Activated T-cell treated with anti-CD3 and anti-CD28 coated beads, Interleukin-2, amount 50 U/mL, for 72 hours (primary cell): Measurements from ENCODE around the gene SCAMP2. TPM values are rescaled to one million over a fixed set of nuclear protein-coding genes. Genes with fewer than 3 reads are reported as not detected.

Source experiments
- ATAC-seq, 2 donors: fragments of 150-1000 bp; cut with Tn5 transposase; replicated peaks in 1 of 2; 2 replicates each; pipeline ENCODE4 v1.10.0; 2021; ENCODE audit warnings: moderate library complexity in 2 of 2, mild to moderate bottlenecking in 1 of 2
- DNase-seq, 2 donors: peaks; one replicate each; pipeline ENCODE4 v3.0.0; 2021 to 2022; ENCODE audit warnings: mixed read lengths in 1 of 2
- H3K27ac Mint-ChIP-seq: one replicate; pipeline ENCODE4 v1.8.0; 2022; ENCODE audit warnings: mild to moderate bottlenecking, moderate library complexity, mixed read lengths
- H3K27me3 Mint-ChIP-seq: one replicate; pipeline ENCODE4 v1.8.0; 2022; ENCODE audit warnings: low read depth, mixed read lengths
- H3K36me3 Mint-ChIP-seq, 2 donors: one replicate each; pipeline ENCODE4 v1.8.0; 2022; ENCODE audit warnings: mixed read lengths in 2 of 2, mild to moderate bottlenecking in 1 of 2; ENCODE audit not compliant: insufficient read depth in 2 of 2
- H3K4me1 Mint-ChIP-seq: one replicate; pipeline ENCODE4 v1.8.0; 2022; ENCODE audit warnings: low read depth, mixed read lengths
- H3K4me3 Mint-ChIP-seq, 2 donors: one replicate each; pipeline ENCODE4 v1.8.0; 2022; ENCODE audit warnings: mild to moderate bottlenecking in 2 of 2, mixed read lengths in 2 of 2, moderate library complexity in 2 of 2
- H3K9me3 Mint-ChIP-seq, 2 donors: one replicate each; pipeline ENCODE4 v1.8.0; 2022; ENCODE audit warnings: mixed read lengths in 2 of 2
- total RNA-seq, 2 donors: library from RNA; stranded (reverse); gene quantifications; one replicate each; pipeline ENCODE4 v1.2.3, GENCODE V29; 2022

Gene SCAMP2
- total RNA-seq, 2 donors from 2014 or later: 66.4 to 77.0 TPM

DNA sequence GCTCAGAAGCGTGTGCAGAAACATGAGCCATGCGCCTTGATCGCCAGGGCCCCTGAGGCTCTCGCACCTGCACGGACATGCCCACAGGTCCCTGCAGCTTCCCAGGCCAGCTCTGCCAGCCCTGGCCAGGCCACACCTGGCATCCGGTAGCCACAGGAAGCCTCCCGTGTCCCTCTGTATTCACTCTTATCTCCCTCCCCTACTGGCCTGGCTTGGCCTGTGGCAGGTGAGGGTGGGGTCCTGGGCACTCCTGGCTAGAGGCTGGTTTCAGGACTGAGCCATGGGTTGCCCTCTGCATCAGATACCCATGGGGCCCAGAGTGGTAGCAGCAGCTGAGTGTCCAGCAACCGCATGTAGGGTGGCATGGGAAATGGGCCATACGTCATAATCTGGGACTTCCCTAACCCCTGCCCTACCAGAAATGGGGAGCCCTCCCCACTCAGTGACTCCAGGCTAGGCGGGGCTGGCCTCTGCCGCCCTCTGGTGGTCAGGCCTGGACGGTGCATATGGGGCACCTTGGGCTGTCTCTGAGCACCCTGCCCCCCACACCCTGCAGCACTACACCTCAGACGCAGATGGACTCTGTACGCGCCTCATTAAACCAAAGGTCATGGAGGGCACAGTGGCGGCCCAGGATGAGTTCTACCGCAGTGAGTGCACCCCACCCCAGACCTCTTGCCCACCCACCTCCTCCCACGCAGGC lies 73.2 kb downstream of the SCAMP2 start:
- H3K4me3 Mint-ChIP-seq: peak overlapping the region in 1 of 2 donors; percentile 63
- H3K36me3 Mint-ChIP-seq: peaks cover 5 to 25% of the 10 kb centered on the region in 2 donors
- peak overlapping the region; percentile 80 for H3K27ac Mint-ChIP-seq
- H3K27me3 Mint-ChIP-seq: no peaks in the 10 kb centered on the region
- H3K4me1 Mint-ChIP-seq: peaks cover 48% of the 10 kb centered on the region
- no peaks in the 10 kb centered on the region for H3K9me3 Mint-ChIP-seq
- peak; percentile 85 to 88 for ATAC-seq
- peak; percentile 85 to 91 for DNase-seq

DNA sequence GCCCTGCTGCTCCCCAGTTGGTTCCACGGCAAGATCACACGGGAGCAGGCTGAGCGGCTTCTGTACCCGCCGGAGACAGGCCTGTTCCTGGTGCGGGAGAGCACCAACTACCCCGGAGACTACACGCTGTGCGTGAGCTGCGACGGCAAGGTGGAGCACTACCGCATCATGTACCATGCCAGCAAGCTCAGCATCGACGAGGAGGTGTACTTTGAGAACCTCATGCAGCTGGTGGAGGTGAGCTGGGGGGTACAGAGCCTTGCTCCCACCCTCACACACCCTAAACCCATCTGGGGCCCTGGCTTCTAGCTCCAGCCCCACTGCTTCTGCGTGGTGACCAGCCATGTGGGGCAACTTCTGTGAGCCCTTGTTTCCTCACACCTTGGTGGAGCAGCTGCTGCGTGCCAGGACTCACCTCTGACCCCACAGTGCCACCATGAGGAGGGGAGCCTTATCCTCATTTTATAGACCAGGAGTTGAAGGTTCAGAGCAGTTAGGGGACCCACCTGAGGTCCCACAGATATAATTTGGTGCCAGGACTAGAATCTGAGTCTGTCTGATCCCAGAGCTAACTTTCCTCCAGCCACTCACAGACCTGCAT lies 73.8 kb downstream of the SCAMP2 start:
- Mint-ChIP-seq H3K27me3 (no peaks in the 10 kb centered on the region), H3K36me3 (peaks cover 5 to 23% of the 10 kb centered on the region in 2 donors), H3K27ac (peak overlapping the region; percentile 70), H3K4me3 (peak overlapping the region in 1 of 2 donors; percentile 63), H3K4me1 (peaks cover 51% of the 10 kb centered on the region), H3K9me3 (no peaks in the 10 kb centered on the region)
- no peak for DNase-seq
- ATAC-seq: peak; percentile 23 to 35

DNA sequence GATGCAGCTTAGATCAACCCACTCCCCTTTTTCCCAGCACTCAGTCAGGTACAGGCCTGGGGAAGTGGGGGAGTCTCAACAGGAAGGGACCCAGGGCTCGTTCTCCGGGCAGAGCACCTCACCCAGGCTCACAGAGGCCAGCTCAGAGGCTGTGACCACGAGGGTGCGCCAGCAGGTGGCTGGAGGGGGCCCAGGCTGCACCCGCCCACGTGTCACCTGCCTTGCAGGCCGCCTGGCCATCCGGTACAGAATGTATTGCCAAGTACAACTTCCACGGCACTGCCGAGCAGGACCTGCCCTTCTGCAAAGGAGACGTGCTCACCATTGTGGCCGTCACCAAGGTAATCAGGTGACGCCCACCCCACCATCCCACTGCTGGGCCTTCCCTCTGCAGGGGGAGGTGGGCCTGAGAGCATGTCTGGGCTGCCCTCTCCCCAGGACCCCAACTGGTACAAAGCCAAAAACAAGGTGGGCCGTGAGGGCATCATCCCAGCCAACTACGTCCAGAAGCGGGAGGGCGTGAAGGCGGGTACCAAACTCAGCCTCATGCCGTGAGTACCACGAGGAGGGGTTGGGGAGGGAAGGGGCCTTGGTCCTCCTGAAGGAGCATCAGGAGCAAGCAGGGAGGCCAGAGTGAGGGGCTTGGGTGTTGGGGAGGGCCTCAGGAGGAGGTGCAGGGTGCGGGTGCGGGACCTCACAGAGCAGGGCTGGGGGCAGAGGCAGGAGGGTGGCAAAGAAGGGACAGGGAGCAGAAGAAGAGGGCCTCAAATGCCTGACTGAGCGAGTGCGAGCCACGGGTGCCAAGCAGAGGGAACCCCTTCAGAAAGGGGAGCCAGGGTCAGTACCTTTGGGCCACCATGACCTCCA lies 74.5 kb downstream of the SCAMP2 start:
- Mint-ChIP-seq H3K27me3 (no peaks in the 10 kb centered on the region), H3K4me1 (peaks cover 55% of the 10 kb centered on the region), H3K36me3 (peaks cover 0 to 18% of the 10 kb centered on the region in 2 donors), H3K9me3 (no peaks in the 10 kb centered on the region), H3K4me3 (peak overlapping the region in 1 of 2 donors; percentile 28), H3K27ac (peak overlapping the region; percentile 71)
- ATAC-seq: no peak
- DNase-seq: no peak

DNA sequence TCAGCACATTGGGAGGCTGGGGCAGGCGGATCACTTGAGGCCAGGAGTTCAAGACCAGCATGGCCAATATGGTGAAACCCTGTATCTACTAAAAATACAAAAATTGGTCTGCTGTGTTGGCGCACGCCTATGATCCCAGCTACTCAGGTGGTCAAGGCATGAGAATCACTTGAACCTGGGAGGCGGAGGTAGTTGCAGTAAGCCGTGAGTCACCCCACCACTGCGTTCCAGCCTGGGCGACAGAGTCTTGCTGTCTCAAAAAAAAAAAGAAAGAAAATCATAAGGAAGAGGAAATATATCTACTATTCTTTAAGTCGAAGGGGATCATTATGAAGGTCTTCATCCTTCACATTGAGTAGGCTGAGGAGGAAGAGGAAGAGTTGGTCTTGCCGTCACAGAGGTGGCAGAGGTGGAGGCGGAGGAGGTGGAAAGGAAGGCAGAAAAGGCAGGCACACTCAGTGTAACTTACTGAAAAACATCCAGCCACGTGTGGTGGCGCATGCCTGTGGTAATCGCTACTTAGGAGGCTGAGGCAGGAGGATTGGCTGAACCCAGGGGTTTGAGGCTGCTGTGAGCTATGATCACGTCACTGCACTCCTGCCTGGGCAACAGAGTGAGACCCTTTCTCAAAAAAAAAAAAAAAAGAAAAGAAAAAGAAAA lies 77.1 kb downstream of the SCAMP2 start:
- H3K4me1 Mint-ChIP-seq: peaks cover 80% of the 10 kb centered on the region
- H3K4me3 Mint-ChIP-seq: peak overlapping the region; percentile 63 to 87
- DNase-seq: peak; percentile 51 to 59
- H3K36me3 Mint-ChIP-seq: peaks cover 4 to 18% of the 10 kb centered on the region in 2 donors
- H3K27ac Mint-ChIP-seq: peak overlapping the region; percentile 98
- no peaks in the 10 kb centered on the region for H3K27me3 Mint-ChIP-seq
- peak; percentile 31 to 37 for ATAC-seq
- no peaks in the 10 kb centered on the region for H3K9me3 Mint-ChIP-seq

DNA sequence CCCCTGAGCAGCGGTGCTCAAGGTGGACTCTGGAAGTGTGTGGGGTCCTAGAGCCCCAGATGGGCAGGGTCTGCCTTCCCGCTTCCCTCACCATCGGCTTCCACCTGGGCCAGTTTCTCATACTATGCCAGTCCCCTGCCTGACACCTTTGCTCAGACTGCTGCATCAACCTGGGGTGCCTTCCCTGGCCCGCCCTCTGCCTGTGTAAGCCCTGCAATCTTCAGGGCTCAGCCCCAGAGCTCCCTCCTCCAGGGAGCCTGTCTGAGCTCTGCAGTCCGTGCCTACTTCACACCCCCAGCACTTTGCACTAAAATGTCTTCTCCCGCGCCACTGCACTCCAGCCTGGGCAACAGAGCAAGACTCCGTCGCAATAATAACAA lies 78.2 kb downstream of the SCAMP2 start:
- Mint-ChIP-seq H3K36me3 (peaks cover 4 to 20% of the 10 kb centered on the region in 2 donors), H3K9me3 (no peaks in the 10 kb centered on the region), H3K27me3 (no peaks in the 10 kb centered on the region), H3K4me3 (peak overlapping the region; percentile 53 to 67), H3K4me1 (peaks cover 88% of the 10 kb centered on the region), H3K27ac (peak overlapping the region; percentile 98)
- DNase-seq: no peak
- ATAC-seq: no peak

DNA sequence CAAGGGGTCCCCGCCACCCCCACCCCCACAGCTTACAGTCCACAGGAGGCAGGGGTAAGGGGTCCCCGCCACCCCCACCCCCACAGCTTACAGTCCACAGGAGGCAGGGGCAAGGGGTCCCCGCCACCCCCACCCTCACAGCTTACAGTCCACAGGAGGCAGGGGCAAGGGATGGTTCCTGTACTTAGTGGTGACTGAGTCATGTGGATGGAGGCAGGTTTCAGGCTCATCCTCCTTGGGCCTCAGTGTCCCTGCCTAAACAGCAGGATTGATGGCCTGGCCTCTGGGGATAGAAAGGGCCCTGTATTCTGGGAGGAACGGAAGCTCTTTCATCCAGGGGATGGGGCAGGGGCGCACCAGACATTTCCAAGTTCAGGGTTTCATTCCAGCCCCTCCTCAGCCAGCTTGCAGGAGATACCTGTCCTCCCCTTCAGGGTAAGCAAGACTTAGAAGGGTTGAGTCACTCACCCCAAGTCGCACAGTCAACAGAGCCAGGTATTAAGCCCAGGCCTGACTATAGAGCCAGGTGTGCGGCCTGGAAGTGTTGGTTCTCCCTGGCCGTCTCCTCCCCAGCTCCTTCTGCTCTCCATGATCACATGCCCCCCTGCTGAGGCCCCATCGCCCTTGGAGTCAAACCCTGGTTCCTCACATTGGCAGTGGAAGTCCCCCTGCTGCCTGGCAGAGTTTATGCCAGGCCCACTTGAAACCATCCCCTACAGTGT lies 78.8 kb downstream of the SCAMP2 start:
- H3K4me1 Mint-ChIP-seq: peaks cover 88% of the 10 kb centered on the region
- peaks cover 4 to 20% of the 10 kb centered on the region in 2 donors for H3K36me3 Mint-ChIP-seq
- H3K9me3 Mint-ChIP-seq: no peaks in the 10 kb centered on the region
- peak overlapping the region; percentile 98 for H3K27ac Mint-ChIP-seq
- ATAC-seq (peak; percentile 36 to 58), DNase-seq (no peak)
- H3K4me3 Mint-ChIP-seq: peak overlapping the region; percentile 53 to 67
- H3K27me3 Mint-ChIP-seq: no peaks in the 10 kb centered on the region

Other genes with a start within 250 kb of the SCAMP2 start
- 10 to 100 TPM; 50.6 to 52.3 TPM for gene EDC3, start 177.3 kb downstream of the SCAMP2 start, total RNA-seq
- 1 to 10 TPM; 3.4 to 5.4 TPM for gene CYP1A1, start 147.8 kb downstream of the SCAMP2 start, total RNA-seq
- gene CYP1A2, start 124.5 kb downstream of the SCAMP2 start, total RNA-seq: not detected
- 100 to 1,000 TPM; 200 to 267 TPM for gene CSK, start 91.3 kb downstream of the SCAMP2 start, total RNA-seq
- gene LMAN1L, start 60.5 kb downstream of the SCAMP2 start, total RNA-seq: under 1 TPM; 0.53 to 0.72 TPM
- gene CPLX3, start 46.7 kb downstream of the SCAMP2 start, total RNA-seq: under 1 TPM; 0.14 to 0.17 TPM
- 10 to 100 TPM; 48.5 to 53.8 TPM for gene ULK3, start 30.2 kb downstream of the SCAMP2 start, total RNA-seq
- gene MPI, start 16.7 kb upstream of the SCAMP2 start, total RNA-seq: 10 to 100 TPM; 29.6 to 32.1 TPM
- 10 to 100 TPM; 88.3 to 90.1 TPM for gene FAM219B, start 33.5 kb upstream of the SCAMP2 start, total RNA-seq
- gene COX5A, start 64.7 kb upstream of the SCAMP2 start, total RNA-seq: 100 to 1,000 TPM; 241 to 246 TPM
- 1 to 10 TPM; 2.2 to 3.6 TPM for gene RPP25, start 83.4 kb upstream of the SCAMP2 start, total RNA-seq
- gene SCAMP5, start 122.2 kb upstream of the SCAMP2 start, total RNA-seq: 1 to 10 TPM in 1 of 2 donors, under 1 TPM in 1; 0.31 to 1.2 TPM
- gene PPCDC, start 150.2 kb upstream of the SCAMP2 start, total RNA-seq: 10 to 100 TPM; 29.6 to 29.7 TPM